HG02973 (cell line): ENCODE measurements around the gene NEK9.

Experiments used
- ATAC-seq: cut with Tn5 transposase; IDR thresholded peaks from one replicate; pipeline ENCODE4 v1.9.1; 2021; ENCODE audit warnings: moderate library complexity; ENCODE audit not compliant: unreplicated experiment

NEK9 gene

GRCh38 chr14:75113932-75114539, 12.8 kb downstream of the NEK9 start:
- ATAC-seq: no peak

GRCh38 chr14:75109877-75110276, 17.0 kb downstream of the NEK9 start:
- no peak for ATAC-seq

GRCh38 chr14:75107186-75107585, 19.7 kb downstream of the NEK9 start:
- ATAC-seq: no peak

GRCh38 chr14:75101491-75101890, 25.4 kb downstream of the NEK9 start:
- ATAC-seq: no peak

GRCh38 chr14:75098682-75099081, 28.2 kb downstream of the NEK9 start:
- ATAC-seq: no peak

- ATAC-seq: no peak
These were observed 28.6 kb downstream of the NEK9 start for GRCh38 chr14:75098212-75098611.

GRCh38 chr14:75096959-75097358, 29.9 kb downstream of the NEK9 start:
- ATAC-seq: no peak

GRCh38 chr14:75095690-75096089, 31.2 kb downstream of the NEK9 start:
- ATAC-seq: no peak

- ATAC-seq: no peak
These were observed 32.0 kb downstream of the NEK9 start for GRCh38 chr14:75094896-75095295.

GRCh38 chr14:75092698-75093097, 34.1 kb downstream of the NEK9 start:
- ATAC-seq: no peak

GRCh38 chr14:75091251-75091650, 35.6 kb downstream of the NEK9 start:
- ATAC-seq: no peak

- no peak for ATAC-seq
These were observed 36.5 kb downstream of the NEK9 start for GRCh38 chr14:75090353-75090752.

- ATAC-seq: no peak
These were observed 38.1 kb downstream of the NEK9 start for GRCh38 chr14:75088566-75089373.

GRCh38 chr14:75088153-75088552, 38.7 kb downstream of the NEK9 start:
- no peak for ATAC-seq

GRCh38 chr14:75084513-75084912, 42.3 kb downstream of the NEK9 start:
- no peak for ATAC-seq

GRCh38 chr14:75083271-75083670, 43.6 kb downstream of the NEK9 start:
- ATAC-seq: no peak

- ATAC-seq: no peak
These were observed 45.1 kb downstream of the NEK9 start for GRCh38 chr14:75081660-75082229.

- ATAC-seq: no peak
These were observed 47.3 kb downstream of the NEK9 start for GRCh38 chr14:75079521-75079920.

GRCh38 chr14:75077794-75078193, 49.1 kb downstream of the NEK9 start:
- ATAC-seq: no peak

- no peak for ATAC-seq
These were observed 56.5 kb downstream of the NEK9 start for GRCh38 chr14:75070383-75070782.

GRCh38 chr14:75069811-75070145, 57.1 kb downstream of the NEK9 start:
- no peak for ATAC-seq

GRCh38 chr14:75069121-75069810, 57.6 kb downstream of the NEK9 start, which contains the start of gene ZC2HC1C:
TSS of gene ZC2HC1C (plus strand) at chr14:75069641. CDS start at chr14:75070574, 933 bp downstream.
- peak; percentile 61 for ATAC-seq
